Thyroid gland (tissue), 4 donors: Measurements from ENCODE around the gene NLRP1.

Experiments used
- POLR2A ChIP-seq, 2 donors: fragments of 450-650 bp; IDR thresholded peaks; one replicate each; pipeline ENCODE4 v1.6.1; 2017; ENCODE audit warnings: antibody characterized with exemption in 2 of 2, mild to moderate bottlenecking in 2 of 2, moderate library complexity in 1 of 2
- TF ChIP-seq, protein P1 (sequence below), 6 experiments: fragments of 200-600 bp in 3 of 6; fragments of 450-650 bp in 3 of 6; sonication (generic) in 3 of 6; IDR thresholded peaks; one replicate each; pipeline ENCODE4 v1.5.1; 2016 to 2019; ENCODE audit warnings: antibody characterized with exemption in 6 of 6, mild to moderate bottlenecking in 2 of 6, inconsistent platforms in 1 of 6, moderate library complexity in 1 of 6

DNA sequence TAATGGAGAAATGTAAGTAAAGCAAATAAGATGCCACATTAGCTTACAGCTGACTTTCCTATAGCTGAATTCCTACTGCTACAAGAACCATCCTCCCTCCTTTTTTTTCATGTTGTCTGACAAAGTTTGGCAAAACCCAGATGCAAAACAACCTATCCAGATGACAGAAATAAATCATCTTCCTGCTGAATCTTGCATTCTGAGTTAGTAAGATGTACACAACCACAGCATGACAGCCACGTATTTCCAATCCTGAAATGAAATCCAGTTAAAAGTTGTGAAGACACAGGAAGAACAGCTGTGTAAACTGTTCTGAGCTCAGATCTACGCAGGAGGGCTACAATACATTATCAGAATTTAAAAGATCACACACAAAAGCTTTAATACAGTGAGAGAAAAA, 110.4 kb downstream of the NLRP1 start:
- no peak for TF ChIP-seq POLR2A (IDR thresholded peaks at IDR 0.05)
- TF ChIP-seq, protein P1, sequence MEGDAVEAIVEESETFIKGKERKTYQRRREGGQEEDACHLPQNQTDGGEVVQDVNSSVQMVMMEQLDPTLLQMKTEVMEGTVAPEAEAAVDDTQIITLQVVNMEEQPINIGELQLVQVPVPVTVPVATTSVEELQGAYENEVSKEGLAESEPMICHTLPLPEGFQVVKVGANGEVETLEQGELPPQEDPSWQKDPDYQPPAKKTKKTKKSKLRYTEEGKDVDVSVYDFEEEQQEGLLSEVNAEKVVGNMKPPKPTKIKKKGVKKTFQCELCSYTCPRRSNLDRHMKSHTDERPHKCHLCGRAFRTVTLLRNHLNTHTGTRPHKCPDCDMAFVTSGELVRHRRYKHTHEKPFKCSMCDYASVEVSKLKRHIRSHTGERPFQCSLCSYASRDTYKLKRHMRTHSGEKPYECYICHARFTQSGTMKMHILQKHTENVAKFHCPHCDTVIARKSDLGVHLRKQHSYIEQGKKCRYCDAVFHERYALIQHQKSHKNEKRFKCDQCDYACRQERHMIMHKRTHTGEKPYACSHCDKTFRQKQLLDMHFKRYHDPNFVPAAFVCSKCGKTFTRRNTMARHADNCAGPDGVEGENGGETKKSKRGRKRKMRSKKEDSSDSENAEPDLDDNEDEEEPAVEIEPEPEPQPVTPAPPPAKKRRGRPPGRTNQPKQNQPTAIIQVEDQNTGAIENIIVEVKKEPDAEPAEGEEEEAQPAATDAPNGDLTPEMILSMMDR (IDR thresholded peaks at IDR 0.05): no peak
